NCI-H1105 treated with DMSO at 0.1 percent for 48 hours (cell line): ENCODE measurements around the gene GPR107.

ENCODE experiments used
- DNase-seq: peaks from one replicate; lab custom pipeline; 2025; lab: John Stamatoyannopoulos, UW

Gene GPR107

GRCh38 chr9:130027533-130028365, 26.0 kb upstream of the GPR107 start:
- DNase-seq: no peak

DNA sequence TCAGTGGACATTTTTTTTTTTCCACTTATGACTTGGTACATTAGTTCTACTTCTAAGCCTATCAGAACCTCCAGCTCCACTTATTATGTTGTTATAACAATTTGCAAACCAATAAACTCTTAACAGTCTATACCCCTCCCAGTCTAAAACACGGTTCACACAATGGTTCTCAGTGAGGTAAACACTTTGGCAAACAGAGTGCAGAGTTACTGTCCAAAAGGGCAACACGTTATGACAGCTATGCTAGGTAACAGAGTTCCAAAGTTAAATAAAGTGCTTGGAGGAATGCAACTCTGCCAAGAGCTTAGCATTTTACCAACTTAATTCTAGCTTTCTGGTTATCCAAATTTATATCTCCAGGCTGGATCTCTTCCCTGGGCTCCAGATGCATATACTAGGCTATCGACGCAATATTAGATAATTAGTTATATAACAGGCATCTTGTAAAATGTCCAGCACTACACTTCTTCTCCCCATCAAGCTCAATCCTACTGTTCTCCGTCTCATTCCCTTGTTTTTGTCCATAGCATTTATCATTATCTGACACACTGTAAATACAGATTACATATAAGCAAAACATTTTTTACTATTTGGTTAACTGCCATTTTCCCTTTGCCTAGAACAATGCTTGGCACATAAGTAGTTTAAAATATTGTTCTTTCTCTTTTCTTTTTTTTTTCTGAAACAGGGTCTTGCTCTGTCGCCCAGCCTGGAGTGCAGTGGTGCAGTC, 25.0 kb upstream of the GPR107 start:
- DNase-seq: no peak

DNA sequence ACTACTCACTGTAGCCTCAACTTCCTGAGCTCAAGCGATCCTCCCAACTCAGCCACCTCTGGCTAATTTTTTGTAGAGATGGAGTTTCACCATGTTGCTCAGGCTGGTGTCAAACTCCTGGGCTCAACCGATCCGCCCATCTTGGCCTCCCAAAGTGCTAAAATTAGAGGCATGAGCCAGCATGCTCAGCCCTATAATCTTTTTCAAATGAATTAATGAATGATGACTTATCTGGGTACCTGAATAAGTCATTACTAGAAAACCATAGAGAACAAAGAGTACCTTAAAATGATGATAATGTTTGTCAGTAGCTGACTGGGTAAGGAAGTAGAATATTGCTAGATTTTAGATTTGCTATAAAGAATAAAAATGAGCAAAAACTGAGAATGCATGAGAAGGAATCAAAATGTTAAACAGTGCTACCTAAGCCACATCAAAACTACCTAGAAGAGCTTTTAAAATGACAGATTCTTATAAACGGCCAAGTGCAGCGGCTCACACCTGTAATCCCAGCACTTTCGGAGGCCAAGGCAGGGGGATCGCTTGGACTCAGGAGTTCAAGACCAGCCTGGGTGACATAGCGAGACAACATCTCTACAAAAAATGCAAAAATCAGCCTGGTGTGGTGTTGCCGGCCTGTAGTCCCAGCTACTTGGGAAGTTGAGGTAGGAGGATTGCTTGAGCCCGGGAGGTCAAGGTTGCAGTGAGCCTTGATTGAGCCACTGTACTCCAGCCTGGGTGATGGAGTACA, 24.3 kb upstream of the GPR107 start:
- DNase-seq: no peak

DNA sequence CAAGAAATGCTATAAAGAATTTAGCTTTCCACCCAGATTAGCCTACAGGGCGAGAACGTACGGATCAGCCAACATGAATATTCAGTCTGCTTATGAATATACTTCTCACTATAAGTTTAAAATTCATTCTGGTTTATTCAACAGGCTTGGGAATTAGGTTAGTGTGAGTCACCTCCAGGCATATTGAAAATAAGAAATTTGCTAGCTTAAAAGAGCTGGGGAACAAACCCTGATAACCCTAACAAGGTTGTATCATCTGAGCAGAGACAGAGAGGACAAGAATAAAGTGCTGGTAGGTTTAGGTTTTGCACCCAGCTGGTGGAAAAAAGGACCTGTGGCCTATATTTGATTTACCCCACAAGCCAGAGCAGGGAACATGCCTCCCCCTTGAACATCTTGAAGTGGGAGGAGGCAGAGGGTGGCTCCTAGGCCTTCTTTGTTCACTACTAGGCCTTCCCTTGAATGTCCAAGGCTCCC, 23.0 kb upstream of the GPR107 start:
- DNase-seq: no peak

GRCh38 chr9:130034570-130034969, 19.1 kb upstream of the GPR107 start:
- DNase-seq: no peak

DNA sequence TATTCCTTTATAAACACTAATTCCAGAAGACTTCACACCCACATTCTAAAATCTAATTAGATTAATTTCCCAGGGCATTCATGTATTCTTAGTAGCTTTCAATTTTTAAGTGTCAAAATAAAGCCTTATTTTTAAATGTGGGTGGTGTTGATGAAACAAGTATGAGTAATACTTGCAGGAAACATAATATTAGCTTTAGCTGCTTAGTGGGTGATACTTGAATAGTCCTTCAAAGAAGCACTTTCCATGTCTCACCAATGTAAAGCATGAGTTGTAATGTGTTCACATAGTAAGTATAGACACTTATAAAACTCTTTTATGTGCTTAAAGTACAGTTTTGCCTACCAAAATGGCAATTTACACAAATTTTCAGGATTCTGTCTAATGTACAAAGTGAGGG, 17.6 kb upstream of the GPR107 start:
- no peak for DNase-seq

DNA sequence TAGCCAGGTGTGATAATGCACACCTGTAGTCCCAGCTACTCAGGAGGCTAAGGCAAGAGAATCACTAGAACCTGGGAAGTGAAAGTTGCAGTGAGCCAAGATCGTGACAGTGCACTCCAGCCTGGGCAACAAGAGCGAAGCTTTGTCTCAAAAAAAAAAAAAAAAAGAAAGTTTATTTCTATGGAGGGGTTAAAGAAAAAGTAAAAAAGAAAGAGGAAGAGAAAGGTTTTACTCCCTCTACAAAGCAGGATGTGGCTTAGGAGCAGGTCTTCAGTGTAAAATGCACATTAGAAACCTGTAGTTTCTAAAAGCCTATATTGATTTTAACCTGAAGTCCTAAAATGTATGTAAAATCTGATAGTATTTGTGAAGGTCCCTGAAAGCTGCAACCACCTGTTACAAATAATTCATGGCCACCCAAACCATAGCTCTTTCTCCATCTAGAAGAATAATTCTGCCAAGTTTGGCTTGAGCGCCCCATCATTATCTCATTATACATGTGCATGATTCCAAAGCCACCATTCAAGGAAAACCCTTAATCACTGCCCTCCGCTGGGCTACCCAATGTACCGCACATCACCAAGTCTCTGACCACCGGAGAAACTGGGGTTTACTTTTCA, 14.1 kb upstream of the GPR107 start:
- peak; percentile 2 for DNase-seq

GRCh38 chr9:130040984-130041647, 12.6 kb upstream of the GPR107 start:
- no peak for DNase-seq

DNA sequence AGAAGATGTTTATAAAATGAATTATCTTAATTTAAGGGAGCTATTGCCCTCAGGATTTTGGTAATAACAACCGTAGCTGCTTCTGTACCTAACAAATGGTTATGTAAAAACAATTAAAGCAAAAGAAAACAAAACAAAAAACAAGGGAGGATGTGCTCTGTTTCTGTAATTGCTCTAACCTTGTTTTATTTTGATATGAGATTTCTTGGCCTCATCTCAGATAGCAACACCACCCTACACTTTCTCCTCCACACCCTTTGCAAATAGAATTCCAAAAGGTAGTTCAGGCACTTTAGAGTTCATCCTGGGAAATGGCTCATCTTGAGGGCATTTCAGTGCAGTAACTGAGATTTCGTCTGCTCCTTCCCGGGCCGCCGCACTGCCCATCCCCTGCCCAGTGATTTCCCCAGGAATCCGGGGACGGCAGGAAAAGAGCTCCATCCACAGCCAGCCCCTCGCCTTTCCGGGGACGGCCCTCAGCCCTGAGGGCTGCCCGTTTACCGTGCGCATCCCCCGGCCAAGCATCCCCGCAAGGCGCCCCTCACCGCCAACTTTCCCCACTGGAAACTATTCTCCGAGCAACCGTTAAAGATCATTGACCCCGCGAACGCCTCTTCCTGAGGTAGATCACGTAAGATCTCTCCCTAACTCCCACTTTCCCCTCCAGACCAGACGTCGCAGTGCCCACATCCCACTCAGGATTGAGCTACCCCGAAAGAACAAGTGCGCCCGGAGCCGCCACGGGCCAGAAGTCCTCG, 11.9 kb upstream of the GPR107 start:
- DNase-seq: peak; percentile 16

DNA sequence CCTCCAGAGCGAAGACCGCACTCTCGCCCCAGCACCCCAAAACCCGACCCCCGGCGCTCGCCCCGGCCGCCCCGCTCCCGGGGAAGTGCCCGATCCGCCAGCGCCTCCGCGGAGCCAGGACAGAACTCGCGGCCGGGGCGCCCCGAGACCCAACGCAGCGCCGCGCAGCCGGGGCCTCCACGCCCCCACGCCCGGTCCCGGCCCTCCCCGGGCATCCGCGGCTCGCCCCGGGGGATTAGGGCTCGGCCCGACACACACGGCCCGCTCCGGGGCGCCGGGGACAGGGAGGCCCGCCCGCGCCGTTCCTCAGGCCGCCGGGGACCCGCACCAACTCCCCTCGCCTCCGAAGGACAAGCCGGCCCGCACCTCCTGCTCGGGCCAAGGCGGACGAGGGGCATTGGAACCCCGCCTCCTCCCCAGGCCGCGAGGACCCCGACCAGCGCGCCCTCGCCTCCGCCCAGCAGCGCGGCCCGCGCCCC, 11.3 kb upstream of the GPR107 start:
- DNase-seq: no peak

GRCh38 chr9:130042885-130043653, 10.6 kb upstream of the GPR107 start, which contains the start of gene FNBP1:
Gene FNBP1, minus strand, starts transcription at chr9:130043189. Its CDS starts 214 bp downstream, at chr9:130042975.
- DNase-seq: peak; percentile 60

DNA sequence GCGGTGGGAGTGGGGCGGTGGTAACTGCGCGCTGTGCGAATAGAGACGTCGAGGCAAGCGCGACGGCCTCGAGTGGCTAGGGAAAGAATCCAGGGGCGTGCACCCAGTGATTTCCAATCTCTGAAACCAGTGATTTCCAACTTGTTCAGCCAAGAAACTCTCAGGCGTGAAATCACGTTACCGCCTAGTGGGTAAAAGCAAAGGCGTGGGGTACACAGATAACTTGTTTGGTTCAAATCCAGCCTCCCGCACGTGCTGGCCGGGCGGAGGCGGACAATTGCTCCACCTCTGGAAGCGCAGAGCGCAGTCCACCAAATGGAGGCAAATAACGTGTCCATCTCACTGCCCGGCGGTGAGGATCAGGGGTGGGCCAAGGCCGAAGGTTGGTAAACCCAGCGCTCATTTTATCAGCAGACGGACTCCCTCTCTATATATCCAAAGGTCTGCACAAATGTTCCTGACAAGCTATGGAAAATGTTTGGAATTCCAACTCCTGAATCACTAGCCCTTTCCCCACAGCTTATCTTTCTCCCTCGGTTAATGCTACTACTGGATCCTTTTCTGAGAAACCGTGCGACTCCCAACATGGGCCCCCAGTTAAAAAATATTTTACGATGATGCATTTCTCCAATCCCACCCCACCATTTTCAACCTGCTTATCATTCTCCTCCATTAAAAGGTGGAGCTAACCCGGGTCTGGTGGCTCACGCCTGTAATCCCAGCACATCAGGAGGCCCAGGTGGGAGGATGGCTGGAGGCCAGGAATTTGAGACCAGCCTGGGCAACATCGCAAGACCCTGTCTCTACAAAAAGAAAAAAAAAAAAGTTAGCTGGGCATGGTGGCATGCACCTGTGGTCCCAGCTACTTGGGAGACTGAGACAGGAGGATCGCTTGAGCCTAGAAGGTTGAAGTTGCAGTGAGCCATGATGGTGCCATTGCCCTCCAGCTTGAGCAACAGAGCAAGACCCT, 9.8 kb upstream of the GPR107 start:
- DNase-seq: no peak

- no peak for DNase-seq
Observed at GRCh38 chr9:130045725-130046450, 7.8 kb upstream of the GPR107 start.

DNA sequence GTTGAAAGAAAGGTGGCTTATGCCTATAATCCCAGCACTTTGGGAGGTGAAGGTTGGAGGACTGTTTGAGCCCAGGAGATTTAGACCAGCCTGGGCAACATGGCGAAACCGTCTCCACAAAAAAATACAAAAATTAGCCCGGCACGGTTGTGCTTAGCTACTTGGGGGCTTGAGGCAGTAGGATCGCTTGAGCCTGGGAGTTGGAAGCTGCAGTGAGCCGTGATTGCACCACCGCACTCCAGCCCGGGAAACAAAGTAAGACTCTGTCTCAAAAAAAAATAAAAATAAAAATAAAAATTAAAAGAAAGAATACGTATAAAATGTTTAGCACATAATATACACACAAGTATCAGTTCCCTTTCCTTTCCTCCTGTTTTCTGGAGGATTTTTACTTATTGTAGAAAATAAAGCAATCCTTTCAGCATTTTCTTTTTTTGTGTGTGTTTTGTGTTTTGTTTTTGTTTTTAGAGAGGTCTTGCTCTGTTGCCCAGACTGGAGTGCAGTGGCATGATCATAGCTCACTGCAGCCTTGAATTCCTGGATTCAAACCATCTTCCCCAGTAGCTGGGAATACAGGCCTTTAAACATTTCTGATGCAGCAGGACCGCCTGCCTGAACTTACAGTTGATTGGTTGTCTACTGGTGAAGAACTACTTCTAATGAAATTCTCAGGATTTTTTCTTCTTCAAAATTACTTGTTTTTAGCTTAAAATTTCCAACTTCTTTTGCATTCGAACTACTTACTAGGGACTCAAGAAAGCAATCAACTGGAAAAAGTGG, 4.1 kb upstream of the GPR107 start:
- no peak for DNase-seq

- no peak for DNase-seq
Observed at GRCh38 chr9:130050462-130050861, 3.2 kb upstream of the GPR107 start.

GRCh38 chr9:130051855-130052254, 1.9 kb upstream of the GPR107 start:
- no peak for DNase-seq

DNA sequence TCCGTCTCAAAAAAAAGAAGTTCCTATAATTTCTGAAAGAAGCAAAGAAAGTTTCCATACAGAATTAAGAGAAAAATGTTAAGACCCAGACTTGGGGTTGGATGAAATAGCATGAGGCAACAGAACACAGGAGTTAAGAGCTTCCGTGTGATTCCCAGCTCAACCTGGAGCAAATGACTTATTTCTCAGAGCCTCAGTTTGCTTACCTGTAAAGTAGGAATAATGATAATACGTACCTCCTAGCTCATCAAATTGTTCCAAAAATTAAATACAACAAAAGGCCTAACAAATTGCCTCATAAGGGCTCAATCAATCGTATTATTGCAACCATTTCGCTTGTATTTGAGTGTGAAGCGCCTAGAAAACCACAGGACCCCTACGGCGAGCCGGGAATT, 600 bp upstream of the GPR107 start:
- no peak for DNase-seq
